SH-SY5Y (cell line): Measurements from ENCODE around the gene OSBPL1A.

ENCODE experiments used
- GATA2 ChIP-seq: IDR thresholded peaks from 2 replicates; pipeline ENCODE4 v1.6.1; 2011; ENCODE audit warnings: mild to moderate bottlenecking, low read depth, low read length
- GATA3 ChIP-seq: IDR thresholded peaks from 2 replicates; pipeline ENCODE4 v1.6.1; 2011; ENCODE audit warnings: low read depth, mild to moderate bottlenecking, low read length, moderate library complexity

OSBPL1A gene

GRCh38 chr18:24414349-24415003 lies 16.9 kb upstream of the OSBPL1A start:
- TF ChIP-seq GATA2 (no peak), GATA3 (no peak)

- no peak for TF ChIP-seq GATA3
- no peak for TF ChIP-seq GATA2
Observed at GRCh38 chr18:24413148-24413547, 15.5 kb upstream of the OSBPL1A start.

DNA sequence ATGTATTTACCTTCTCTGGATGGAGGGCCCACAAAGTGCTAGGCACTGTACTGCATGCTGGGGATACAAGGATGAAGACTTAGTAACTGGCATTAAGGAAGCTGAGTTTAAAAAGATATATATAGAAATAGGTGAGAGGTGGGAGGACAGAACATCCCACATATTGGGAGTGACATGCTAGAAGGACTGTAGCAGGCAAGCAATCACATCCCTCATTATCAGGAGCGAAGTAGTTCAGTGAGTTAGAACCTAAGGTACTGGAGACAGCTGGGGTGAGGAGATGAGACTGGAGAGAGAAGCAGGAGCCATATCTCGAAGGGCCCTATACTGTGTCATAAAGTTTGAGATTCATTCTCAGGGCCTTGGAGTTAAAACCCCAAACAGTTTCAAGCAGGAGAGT lies 10.9 kb upstream of the OSBPL1A start:
- TF ChIP-seq GATA2 = no peak
- no peak for TF ChIP-seq GATA3

- no peak for TF ChIP-seq GATA2
- no peak for TF ChIP-seq GATA3
Observed at GRCh38 chr18:24404591-24404990, 7.0 kb upstream of the OSBPL1A start.

- TF ChIP-seq GATA3 (no peak), GATA2 (no peak)
Observed at GRCh38 chr18:24403076-24403475, 5.5 kb upstream of the OSBPL1A start.

- no peak for TF ChIP-seq GATA3
- TF ChIP-seq GATA2 = no peak
Observed at GRCh38 chr18:24402209-24402785, 4.7 kb upstream of the OSBPL1A start.

DNA sequence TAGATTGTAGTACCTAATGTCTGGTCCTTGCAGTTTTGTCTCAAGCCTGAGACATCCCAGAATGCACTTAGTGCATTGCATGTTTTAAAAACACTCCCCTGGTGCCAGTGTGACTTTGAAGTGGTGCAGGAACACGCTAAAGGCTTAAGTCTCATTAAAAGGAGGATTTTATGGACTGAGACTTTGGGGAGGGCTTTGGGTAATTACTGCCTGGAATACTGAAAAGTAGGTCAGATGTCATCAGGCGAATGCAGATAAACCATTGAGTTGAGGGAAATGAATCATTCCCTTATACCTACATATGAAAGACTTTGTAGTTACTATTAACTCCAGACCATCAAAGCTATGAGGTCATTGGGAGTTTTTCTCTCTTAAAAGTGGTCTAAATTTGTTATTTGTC lies 3.0 kb upstream of the OSBPL1A start:
- TF ChIP-seq GATA3 (no peak), GATA2 (no peak)

GRCh38 chr18:24398540-24398939 lies 916 bp upstream of the OSBPL1A start:
- TF ChIP-seq GATA3 = no peak
- no peak for TF ChIP-seq GATA2

DNA sequence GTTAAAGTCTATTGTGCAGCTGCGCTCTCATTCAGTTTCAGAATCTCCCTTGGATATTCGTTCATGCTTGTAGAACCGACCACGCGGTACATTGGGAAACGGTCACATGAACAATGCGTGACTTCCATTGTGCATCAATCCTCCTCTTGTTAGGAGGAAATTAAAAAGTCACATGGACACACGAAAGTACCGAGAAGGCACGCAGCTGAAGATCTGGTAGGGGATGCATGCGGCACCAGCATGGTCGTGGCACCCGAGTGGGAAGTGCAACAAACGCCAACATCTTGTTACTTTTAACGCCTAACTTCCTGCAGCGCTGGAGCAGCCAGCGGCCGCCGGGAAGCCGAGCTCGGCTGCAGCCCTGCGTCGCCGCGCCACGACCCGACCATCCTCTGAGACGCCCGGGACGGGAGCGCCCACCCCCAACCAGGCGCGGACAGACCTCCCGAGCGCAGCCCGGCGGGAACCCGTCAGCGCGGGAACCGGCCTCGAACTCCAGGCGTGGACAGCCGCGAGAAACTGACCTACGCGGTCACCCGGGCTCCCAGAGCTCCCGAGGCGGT lies 412 bp downstream of the OSBPL1A start:
- TF ChIP-seq GATA2 = no peak
- no peak for TF ChIP-seq GATA3

DNA sequence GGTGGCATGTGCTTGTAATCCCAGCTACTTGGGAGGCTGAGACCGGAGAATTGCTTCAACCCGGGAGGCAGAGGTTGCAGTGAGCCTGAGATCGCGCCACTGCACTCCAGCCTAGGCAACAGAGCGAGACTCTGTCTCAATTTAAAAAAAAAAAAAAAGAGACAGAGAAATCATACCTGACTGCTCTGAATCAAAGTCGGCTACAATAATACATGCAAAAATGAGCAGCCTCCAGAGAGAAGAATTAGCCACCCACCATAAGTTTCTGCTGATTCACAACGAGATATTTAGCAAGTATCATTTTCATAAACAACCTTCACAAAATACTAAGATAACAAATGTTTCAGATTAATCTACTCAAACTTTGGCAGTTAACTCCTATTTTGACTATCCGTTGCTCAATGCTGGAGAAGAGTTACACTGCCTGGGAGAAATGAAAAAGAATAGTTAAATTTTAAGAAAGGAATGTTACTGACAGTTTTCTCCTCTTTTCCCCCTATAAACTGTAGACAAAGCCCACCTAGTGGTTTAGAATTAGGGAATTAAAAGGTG lies 1.5 kb downstream of the OSBPL1A start:
- TF ChIP-seq GATA2 (no peak), GATA3 (no peak)

DNA sequence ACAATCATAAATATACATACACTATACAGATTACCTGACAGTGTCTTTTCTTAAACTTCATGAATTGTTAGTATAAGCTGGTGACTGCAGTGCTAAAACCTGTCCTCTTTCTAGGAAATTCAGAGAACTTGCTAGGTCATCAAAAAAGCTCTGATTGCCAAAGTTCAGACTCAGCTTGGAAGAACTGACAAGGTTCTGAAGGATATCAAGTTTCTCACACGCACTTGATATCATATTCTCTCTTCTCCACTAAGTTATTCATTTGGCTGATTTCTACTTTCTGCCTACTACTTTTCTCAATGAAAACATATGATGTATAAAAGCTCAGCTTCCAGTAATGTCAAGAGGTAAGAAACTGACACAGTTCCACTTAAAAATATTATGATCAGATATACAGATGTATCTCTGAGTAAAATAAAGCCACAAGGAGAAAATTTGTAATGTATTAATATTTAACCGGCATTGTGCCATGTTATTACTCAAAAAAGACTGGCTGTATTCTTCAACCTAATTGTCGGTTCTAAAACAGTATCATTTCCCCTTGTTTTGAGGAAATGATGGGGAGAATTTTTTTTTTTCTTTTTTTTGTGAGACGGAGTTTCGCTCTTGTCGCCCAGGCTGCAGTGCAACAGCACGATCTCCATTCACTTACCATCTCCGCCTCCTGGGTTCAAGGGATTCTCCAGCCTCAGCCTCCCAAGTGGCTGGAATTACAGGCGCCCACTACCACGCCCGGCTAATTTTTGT lies 2.4 kb downstream of the OSBPL1A start:
- TF ChIP-seq GATA3 = no peak
- TF ChIP-seq GATA2 = no peak

DNA sequence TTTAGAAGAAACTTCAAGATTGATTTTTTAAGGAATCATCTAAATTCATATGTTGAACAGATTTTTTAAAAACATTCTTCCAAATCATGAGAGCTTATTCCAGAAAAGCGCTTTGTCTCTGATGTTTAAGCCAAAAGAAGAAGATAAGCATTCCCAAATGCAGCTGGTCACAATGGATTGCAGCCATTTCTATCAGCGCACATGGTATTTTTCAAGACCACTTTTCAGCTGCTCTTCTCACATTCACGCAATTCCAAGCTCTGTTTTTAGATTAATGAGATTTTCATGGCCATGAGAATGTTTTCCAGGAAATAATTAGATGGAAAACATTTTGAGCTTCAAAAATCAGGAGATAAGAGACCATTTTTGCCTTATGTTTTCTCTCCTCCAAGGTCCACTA lies 8.7 kb downstream of the OSBPL1A start:
- no peak for TF ChIP-seq GATA2

DNA sequence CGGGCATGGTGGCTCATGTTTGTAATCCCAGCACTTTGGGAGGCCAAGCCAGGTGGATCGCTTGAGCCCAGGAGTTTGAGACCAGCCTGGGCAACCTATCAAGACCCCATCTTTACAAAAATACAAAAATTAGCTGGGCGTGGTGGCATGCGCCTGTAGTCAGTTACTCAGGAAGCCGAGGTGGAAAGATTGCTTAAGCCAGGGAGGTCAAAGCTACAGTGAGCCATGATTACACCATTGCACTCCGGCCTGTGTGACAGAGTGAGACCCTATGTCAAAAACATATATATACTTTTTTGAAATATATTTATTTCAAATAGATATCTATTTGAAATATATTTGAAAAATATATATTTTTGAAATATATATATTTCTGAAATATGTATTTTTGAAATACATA lies 10.9 kb downstream of the OSBPL1A start:
- no peak for TF ChIP-seq GATA2
- TF ChIP-seq GATA3 = no peak

DNA sequence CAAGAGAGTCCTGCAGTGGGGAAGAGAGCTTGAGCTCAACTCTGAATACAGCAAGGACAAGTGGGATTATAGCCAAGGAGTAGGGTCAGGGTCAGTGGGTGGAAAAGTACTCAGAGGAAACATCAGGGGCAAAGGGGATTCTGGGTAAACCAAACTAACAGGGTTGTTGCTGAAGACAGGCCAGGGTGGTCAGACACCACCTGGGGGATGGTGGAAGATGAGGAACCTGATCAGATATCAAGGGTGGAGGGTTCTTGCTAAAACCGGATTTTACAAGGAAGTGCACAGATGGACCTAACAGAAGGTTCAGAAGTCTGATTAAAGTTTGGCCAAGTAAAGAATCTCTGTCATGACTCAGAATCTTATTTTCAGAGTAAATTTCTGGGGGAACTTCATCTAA lies 16.5 kb downstream of the OSBPL1A start:
- TF ChIP-seq GATA2 (no peak), GATA3 (no peak)

- no peak for TF ChIP-seq GATA3
- TF ChIP-seq GATA2 = no peak
Observed at GRCh38 chr18:24380163-24380747, 17.4 kb downstream of the OSBPL1A start.
